ENCODE measurements around the gene KRTAP21-3.

DNA sequence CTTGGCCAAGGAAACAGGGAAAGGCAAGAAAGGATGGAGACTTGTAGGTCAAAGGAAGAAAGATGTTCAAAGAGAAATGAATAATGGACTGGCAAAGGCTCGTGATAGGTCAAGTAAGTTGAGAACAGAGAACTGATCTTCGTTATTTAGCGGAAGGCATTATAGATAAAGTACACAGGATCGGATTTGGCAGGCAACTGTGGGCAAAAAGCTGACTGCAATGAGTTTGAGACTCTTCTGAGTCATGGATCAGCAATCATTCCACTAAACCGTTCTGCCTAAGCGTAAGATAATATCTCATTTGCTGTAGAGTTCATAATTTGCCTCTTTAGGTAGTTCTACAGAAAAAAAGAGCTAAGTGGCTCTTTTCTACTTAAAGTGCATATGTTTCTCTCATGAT, 34.1 kb downstream of the KRTAP21-3 start:
- TF ChIP-seq EZH2 (IDR thresholded peaks at IDR 0.05; ENCODE audit: borderline replicate concordance, low read depth, low read length, severe bottlenecking) = no peak
- TF ChIP-seq, protein P1, sequence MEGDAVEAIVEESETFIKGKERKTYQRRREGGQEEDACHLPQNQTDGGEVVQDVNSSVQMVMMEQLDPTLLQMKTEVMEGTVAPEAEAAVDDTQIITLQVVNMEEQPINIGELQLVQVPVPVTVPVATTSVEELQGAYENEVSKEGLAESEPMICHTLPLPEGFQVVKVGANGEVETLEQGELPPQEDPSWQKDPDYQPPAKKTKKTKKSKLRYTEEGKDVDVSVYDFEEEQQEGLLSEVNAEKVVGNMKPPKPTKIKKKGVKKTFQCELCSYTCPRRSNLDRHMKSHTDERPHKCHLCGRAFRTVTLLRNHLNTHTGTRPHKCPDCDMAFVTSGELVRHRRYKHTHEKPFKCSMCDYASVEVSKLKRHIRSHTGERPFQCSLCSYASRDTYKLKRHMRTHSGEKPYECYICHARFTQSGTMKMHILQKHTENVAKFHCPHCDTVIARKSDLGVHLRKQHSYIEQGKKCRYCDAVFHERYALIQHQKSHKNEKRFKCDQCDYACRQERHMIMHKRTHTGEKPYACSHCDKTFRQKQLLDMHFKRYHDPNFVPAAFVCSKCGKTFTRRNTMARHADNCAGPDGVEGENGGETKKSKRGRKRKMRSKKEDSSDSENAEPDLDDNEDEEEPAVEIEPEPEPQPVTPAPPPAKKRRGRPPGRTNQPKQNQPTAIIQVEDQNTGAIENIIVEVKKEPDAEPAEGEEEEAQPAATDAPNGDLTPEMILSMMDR (IDR thresholded peaks at IDR 0.05; ENCODE audit: extremely low read depth in 1 of 2, insufficient read depth in 1 of 2, low read depth in 1 of 2, low read length in 2 of 2) = no peak
- TF ChIP-seq POLR2A (IDR thresholded peaks at IDR 0.05; ENCODE audit: low read depth, low read length) = no peak
- TF ChIP-seq POLR2AphosphoS5 (IDR thresholded peaks at IDR 0.05; ENCODE audit: insufficient read depth, low read depth, low read length) = no peak
